ENCODE results near the gene NUDC. TPM values are rescaled to one million over a fixed set of nuclear protein-coding genes. Genes with fewer than 3 reads are reported as not detected.
A peak's percentile ranks its signal among the peaks of the same experiment; 100 is the strongest.
"Not testable (repeated sequence)": the region's sequence is repeated elsewhere in the genome, so short reads cannot be mapped to it uniquely, and the experiment has no call there.

NUDC gene
- total RNA-seq, 4 donors from 2014 or later: 35.5 to 53.7 (median 44.5) TPM

GRCh38 chr1:26983863-26984262, 62.3 kb downstream of the NUDC start:
- ATAC-seq (ENCODE audit: low FRiP score): no peak
- DNase-seq (ENCODE audit: low spot score): no peak
- TF ChIP-seq, protein P1, sequence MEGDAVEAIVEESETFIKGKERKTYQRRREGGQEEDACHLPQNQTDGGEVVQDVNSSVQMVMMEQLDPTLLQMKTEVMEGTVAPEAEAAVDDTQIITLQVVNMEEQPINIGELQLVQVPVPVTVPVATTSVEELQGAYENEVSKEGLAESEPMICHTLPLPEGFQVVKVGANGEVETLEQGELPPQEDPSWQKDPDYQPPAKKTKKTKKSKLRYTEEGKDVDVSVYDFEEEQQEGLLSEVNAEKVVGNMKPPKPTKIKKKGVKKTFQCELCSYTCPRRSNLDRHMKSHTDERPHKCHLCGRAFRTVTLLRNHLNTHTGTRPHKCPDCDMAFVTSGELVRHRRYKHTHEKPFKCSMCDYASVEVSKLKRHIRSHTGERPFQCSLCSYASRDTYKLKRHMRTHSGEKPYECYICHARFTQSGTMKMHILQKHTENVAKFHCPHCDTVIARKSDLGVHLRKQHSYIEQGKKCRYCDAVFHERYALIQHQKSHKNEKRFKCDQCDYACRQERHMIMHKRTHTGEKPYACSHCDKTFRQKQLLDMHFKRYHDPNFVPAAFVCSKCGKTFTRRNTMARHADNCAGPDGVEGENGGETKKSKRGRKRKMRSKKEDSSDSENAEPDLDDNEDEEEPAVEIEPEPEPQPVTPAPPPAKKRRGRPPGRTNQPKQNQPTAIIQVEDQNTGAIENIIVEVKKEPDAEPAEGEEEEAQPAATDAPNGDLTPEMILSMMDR (IDR thresholded peaks at IDR 0.05): no peak

DNA sequence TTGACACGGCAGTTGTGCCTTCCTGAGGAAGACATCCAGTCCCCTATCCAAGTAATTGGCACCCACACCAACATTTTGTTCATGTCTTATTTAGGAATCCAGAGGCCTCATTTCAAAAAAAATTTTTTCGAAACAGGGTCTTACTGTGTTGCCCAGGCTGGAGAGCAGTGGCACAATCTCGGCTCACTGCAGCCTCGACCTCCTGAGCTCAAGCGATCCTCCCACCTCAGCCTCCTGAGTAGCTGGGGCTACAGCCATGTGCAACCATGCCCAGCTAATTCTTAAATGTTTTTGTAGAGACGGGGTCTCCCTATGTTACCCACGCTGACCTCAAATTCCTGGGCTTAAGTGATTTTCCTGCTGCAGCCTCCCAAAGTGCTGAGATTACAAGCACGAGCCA, 62.7 kb downstream of the NUDC start:
- DNase-seq (ENCODE audit: low spot score): no peak
- TF ChIP-seq, protein P1 (IDR thresholded peaks at IDR 0.05): no peak
- ATAC-seq (ENCODE audit: low FRiP score): no peak

DNA sequence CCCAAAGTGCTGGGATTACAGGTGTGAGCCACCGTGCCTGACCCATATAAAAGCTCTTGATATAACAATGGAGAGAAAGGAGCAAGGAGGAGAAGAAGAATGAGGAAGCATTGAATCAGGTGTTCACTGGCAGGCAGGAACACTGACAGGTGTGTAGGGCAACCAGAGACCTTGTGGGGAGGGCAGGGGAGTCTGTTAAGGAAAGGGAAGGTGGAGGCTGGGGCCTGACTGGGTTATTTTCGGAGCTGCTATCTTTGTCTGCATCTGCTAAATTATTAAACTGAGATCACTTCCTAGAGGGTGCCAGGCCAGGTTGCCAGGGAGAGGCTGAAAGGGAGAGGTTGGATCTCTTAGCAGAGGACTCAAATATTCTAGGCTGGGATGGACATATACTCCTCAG, 65.1 kb downstream of the NUDC start:
- ATAC-seq (ENCODE audit: low FRiP score): no peak
- TF ChIP-seq, protein P1 (IDR thresholded peaks at IDR 0.05): no peak
- no peak for DNase-seq (ENCODE audit: low spot score)

DNA sequence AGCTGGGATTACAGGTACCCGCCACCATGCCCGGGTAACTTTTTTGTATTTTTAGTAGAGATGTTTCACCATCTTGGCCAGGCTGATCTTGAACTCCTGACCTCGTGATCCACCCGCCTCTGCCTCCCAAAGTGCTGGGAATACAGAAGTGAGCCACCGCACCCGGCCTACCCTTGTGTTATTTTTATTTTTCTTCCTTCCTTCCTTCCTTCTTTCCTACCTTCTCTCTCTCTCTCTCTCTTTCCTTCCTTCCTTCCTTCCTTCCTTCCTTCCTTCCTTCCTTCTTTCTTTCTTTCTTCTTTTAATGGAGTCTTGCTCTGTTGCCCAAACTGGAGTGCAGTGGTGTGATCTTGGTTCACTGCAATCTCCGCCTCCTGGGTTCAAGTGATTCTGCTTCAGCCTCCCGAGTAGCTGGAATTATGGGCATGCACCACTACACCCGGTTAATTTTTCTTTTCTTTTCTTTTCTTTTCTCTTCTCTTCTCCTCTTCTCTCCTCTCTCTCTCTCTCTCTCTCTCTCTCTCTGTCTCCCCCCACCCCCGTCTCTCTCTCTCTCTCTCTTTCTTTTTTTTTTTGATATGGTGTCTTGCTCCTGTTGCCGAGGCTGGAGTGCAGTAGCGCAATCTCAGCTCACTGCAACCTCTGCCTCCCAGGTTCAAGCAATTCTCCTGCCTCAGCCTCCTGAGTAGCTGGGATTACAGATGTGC, 68.0 kb downstream of the NUDC start:
- DNase-seq (ENCODE audit: low spot score); ATAC-seq (ENCODE audit: low FRiP score): not testable (repeated sequence)

DNA sequence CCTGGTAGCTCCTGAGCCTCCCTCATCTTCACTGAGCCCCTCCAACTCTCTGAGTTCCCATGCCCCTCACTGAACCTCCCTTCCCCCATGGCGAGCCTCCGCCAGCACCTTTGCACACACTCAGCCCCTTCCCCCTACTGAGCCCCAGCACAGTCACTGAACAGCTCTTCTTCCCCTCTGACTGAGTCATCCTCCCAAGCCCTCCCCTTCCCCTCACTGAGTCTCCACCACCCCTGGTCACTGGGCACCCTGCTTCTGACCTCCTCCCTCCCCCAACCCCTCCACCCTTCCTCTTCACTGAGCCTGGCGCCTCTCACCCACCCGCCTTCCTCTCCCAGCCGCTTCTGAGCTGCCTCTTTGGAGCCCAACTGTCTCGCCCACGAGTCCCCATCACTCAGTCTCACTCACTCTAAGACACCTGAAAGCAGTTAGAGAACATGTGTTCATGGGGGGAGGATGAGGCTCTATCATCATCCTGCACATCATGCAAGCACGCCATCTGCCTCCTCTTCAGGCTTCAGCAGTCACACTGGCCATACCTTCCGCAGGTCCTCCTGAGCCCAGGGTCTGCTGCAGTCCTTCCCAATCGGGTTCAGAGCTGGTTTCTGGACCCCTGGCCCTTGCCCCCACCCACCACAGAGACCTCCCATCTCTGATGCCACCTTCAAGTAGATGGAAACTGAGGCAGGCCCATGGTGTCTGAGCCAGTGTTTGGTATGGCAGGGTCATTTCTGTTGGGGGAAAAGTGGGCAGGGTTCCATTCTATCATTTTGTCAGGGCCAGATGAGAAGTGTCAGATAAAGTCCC, 70.0 kb downstream of the NUDC start:
- DNase-seq (ENCODE audit: low spot score): no peak
- TF ChIP-seq, protein P1 (IDR thresholded peaks at IDR 0.05): no peak
- ATAC-seq (ENCODE audit: low FRiP score): peak; percentile 10

DNA sequence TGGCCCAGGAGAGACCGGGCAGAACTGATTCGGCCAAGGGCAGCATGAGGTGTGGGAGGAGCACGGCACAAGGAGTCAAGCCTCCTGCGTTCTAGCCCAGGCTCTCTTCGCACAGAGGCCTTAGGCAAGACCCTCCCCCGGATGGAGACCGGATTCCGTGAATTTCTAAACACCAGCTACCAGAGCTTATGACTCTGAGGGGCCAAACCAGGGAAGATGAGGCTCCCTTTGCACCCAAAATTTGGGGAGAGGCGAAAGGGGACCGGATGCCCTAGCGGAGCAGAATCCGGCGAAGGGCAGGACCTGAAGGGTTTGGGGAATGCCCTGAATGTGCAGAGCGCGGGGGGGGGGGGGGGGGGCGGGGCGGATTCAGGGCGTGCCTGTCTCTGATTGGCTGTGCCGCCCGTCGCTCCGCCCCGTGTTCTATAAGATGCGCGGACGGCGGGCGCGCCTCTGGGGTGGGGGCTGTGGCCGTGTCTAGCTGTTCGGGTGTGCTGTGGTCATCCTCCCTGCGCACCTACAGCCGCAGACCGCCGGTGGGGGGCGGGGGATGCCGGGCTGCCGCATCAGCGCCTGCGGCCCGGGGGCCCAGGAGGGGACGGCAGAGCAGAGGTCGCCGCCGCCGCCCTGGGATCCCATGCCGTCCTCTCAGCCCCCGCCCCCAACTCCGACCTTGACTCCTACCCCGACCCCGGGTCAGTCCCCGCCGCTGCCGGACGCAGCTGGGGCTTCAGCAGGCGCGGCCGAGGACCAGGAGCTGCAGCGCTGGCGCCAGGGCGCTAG, 71.9 kb downstream of the NUDC start, which contains the start of gene TRNP1:
TRNP1 (plus strand) TSS at position 456 of the 783 bp plus-strand sequence; CDS start at position 551, 95 bp downstream.
- ATAC-seq (ENCODE audit: low FRiP score): peak; percentile 65
- no peak for DNase-seq (ENCODE audit: low spot score)
- TF ChIP-seq, protein P1 (IDR thresholded peaks at IDR 0.05): no peak

Data from omental fat pad (tissue), 4 donors.